GM19328 (cell line): ENCODE measurements around the gene SYCE3.
"Not testable (repeated sequence)": the region's sequence is repeated elsewhere in the genome, so short reads cannot be mapped to it uniquely, and the experiment has no call there.

Source experiments
- ATAC-seq: cut with Tn5 transposase; IDR thresholded peaks from one replicate; pipeline ENCODE4 v1.9.1; 2021; ENCODE audit warnings: mild to moderate bottlenecking, moderate library complexity; ENCODE audit not compliant: unreplicated experiment

Gene SYCE3, protein sequence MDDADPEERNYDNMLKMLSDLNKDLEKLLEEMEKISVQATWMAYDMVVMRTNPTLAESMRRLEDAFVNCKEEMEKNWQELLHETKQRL

DNA sequence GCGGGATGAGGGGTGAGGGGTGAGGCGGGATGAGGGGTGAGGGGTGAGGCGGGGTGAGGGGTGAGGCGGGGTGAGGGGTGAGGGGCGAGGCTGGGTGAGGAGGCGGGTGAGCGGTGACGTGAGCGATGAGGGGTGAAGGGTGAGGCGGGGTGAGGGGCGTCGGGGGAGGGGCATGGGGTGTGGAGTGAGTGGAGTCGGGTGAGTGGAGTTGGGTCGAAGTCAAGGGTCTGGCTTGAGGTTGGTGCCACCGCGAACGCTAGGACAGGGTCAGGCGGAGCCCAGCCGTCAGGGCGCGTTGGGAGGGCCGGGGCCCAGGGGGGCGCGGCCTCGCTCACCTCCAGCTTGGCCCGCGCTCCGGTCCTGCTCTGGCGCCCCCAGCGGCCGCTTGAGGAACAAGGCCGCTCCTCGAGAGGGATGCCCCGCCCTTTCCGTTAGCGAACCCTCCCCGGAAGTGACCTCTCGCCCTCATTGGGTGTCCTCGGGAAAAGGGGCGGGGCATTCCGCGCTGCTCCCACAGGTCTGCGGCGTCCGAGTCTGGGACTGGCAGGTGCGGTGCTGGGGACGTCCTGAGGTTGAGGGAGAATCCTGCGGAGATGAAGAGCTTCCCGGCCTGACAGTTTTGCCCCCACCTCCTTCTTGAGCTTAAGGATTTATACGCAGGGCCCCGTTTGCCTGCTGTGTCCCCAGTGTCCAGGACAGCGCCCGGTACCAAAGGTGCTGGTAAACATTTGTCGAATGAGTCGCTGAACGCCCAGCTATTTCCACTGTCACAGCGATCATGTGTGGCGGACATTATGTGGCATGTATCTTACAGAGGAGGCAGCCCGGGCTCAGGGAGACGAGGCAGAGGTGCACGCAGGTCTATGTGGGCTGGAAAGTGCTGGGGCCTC is at the start of gene SYCE3:
SYCE3 (minus strand) TSS at position 397 of the 890 bp plus-strand sequence. CDS start 6,514 bp downstream, outside the sequence.
- ATAC-seq = peak; percentile 88

DNA sequence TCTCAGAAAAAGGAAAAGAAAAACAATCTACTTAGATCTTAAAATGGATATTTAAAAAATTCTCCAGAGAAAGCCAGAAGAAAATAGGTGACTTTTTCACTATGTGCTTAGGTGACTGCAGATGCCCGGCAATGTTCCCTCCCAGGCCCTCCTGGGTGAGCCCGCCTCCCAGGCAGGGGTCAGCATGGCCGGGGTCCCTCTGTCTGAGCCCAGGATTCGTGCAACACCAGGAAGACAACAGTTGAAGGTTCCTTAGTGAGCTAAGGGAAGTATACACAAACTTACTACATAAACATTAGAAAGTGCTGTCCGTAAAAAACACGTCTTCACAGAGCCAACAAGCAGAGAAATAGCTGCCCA is 49.4 kb upstream of the SYCE3 start:
- ATAC-seq = no peak

DNA sequence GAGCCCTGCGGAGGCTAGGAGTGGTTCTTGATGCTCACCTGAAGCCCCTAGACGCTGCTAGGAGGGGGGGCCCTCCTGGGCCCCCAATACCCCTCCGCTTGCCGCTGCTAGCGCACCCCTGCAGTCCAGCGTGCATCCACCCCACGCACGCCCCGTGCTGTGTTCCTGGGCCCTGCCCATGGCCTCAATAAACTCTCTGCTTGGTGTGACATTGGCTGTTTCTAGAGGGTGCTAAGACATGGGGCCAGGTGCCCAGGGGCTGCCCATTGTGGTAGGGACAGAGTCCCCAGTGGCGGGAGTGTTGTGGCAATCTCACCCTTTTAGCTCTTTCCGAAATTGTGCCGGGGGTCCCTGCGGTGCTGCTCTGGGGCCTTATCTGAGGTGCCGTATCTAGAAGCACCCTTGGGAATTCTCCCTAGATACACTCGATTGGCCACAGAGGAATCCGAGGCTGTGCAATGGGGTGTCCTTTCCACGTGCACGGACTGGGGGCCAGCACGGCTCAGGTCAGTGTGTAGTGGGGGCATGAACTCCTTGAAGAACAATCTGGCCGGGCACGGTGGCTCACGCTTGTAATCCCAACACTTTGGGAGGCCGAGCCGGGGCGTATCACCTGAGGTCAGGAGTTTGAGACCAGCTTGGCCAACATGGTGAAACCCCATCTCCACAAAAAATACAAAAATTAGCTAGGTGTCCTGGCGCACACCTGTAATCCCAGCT is 48.8 kb upstream of the SYCE3 start:
- no peak for ATAC-seq

DNA sequence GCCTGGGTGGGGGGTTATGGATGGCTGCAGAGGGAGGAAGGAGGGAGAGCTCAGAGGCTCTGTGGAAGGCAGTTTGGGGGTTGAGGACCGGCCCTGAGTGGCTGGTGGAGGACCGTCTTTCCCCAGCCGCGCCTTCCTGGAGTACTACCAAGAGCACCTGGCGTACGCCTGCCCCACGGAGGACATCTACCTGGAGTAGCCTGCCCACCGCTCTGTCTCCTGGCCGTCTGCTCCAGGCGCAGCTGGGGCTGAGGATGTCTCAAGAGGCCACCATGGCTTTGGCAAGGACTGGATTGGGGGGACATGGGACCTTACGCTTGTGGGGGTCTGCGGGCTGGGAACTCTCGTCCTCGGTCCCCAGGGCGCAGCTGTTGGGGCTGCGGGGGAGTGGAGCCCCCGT is 47.9 kb upstream of the SYCE3 start:
- no peak for ATAC-seq

DNA sequence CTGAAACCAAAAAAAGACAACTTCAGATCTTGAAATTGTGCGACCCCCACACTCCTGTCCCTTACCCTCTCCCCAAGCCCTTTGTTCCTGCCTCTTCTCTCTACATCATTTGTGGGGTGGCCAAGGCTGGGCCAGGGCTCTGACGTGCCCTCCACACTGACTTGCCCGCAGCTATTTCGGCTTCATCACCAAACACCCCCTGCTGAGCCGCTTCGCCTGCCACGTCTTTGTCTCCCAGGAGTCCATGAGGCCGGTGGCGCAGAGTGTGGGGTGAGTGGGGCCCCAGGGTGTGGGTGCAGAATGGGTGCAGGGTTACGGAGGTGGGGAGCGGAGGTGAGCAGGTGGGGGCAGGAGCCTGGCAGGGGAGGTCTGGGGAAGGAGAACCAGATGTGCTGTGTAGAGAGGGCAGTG is 47.3 kb upstream of the SYCE3 start:
- no peak for ATAC-seq

DNA sequence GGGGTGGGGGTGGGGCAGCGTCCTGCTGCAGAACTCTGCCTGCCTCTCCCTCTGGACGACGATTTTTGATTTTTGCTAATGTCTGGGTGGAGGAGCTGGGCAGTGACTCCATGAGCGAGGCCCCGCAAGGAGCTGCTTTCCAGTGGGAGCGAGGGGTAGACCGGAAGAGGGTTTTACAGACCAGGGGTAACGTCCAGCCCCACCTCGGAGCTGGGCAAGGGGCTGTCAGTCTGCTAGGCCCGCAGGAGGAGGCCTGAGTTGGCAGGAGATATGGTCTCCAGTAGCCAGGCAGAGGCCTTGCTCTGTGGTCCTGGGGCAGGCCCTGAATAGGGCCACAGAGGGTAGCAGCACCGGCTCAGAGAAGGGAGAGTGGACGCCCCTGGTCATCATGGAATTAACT is 46.9 kb upstream of the SYCE3 start:
- no peak for ATAC-seq

DNA sequence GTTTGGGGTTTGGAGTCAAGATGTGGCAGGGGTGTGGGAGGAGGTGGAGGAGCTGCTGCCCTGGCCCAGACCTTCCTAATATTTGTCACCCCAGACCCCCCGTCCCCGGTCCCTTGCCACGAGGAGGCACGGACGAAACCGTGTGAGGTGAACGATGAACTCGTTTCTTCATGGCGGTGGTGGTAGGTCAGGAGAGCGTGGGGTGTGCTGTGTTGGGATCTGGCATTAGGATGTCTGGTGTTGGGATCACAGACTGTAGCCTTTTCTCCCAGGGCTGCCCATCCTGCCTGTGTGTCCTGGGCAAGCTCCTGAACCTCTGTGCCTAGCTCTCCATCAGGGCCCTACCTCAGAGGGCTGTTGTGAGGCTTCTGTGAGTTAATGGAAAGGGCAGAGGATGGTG is 46.3 kb upstream of the SYCE3 start:
- no peak for ATAC-seq

DNA sequence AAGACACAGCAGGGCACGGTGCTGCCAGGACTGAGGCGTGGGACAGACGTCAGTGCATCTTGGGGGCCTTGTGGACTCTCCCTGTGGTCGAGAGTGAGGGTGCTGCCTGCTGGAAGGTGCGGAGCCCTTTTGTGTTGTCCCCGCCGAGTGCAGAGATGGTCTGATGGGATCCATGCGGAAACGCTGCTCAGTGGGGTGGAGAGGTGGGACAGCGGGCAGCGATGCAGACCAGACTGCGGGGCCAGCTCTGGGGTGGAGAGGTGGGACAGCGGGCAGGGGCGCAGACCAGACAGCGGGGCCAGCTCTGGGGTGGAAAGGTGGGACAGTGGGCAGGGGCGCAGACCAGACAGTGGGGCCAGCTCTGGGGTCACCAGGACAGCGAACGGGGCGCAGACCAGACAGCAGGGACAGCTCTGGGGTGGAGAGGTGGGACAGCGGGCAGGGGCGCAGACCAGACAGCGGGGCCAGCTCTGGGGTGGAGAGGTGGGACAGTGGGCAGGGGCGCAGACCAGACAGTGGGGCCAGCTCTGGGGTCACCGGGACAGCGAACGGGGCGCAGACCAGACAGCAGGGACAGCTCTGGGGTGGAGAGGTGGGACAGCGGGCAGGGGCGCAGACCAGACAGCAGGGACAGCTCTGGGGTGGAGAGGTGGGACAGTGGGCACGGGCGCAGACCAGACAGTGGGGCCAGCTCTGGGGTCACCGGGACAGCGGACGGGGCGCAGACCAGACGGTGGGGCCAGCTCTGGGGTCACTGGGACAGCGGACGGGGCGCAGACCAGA is 45.5 kb upstream of the SYCE3 start:
- not testable (repeated sequence) for ATAC-seq

DNA sequence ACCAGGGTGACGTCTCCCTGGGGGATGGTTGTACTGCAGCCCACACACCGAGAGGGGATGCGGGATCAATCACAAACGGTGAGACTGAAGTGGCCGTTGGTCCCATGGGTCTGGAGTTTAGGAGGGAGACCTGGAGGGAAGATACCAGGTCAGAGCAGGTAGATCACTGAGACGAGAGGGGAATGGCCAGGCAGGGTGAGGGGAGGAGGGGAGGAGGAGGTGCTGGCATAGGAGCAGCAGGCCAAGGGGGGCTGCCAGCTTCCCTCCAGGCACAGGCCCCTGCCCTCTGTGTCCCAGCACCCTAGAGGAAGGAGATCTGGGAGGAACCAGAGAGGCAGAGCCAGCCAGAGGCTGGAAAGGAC is 44.9 kb upstream of the SYCE3 start:
- no peak for ATAC-seq

DNA sequence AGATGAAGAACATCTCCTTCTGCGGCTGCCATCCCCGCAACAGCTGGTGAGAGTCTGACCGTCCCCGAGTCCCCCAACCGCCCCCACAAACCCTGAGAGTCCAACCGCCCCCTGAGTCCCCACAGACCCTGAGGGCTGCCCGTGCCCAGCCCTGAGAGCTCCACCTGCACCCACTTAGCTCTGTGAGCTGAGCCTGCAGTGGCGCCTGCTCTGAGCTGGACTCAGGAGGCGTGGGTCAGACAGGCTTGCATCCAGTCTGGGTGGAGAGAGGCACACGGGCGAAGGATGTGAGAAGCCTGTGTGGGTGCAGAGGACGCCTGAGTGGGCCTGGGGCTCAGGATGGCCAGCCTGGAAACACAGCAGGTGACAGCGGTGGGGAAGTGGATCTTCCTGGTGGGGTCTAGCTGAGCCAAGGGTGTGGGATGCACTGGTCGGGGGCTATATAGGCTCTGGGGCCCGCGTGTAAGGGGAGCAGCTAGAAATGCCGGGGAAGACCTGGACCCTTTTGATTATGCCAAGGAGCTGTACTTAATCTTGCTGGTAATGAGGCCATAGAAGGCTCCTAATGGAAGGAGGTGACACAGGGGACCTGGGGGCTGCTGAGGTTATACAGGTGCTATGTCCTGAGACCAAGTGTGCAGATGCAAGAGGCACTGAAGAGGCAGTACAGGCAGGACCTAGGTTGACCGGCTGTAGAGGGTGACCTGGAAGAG is 44.4 kb upstream of the SYCE3 start:
- no peak for ATAC-seq

DNA sequence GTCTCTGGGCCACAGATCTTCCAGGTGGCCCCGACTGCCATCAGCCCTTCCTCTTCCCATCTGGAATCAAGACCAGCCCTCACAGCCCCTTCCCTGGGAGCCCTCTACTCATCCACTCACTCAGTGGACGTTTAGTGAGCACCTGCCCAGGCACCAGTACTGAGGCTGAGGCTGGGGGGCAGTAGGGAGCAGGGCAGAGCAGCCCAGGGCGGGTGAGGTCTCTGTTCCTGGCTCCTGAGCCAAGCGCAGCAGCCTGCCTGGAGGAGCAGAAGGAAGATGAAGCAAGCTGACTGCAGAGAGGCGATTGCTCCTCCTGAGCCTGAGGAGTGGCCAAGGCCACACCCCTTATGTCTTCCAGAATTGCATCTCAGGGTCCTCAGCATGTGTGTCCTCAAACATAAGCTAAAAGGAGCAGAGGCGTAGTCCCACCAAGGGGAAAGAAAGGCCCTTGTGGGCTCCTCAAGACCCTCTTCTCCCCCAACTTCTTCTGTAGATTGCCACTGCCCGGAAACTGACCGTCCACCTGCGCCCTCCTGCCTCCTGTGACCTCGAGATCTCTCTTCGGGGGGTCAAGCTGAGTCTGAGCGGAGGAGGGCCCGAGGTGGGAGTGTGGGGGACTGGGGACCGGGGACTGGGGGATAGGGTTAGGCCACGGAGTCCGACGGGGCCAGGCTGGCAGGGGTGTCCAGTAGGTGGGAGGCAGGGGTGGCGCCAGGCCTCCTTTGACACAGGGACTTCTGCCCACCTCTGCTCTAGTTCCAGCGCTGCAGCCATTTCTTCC is 43.6 kb upstream of the SYCE3 start:
- ATAC-seq = no peak

DNA sequence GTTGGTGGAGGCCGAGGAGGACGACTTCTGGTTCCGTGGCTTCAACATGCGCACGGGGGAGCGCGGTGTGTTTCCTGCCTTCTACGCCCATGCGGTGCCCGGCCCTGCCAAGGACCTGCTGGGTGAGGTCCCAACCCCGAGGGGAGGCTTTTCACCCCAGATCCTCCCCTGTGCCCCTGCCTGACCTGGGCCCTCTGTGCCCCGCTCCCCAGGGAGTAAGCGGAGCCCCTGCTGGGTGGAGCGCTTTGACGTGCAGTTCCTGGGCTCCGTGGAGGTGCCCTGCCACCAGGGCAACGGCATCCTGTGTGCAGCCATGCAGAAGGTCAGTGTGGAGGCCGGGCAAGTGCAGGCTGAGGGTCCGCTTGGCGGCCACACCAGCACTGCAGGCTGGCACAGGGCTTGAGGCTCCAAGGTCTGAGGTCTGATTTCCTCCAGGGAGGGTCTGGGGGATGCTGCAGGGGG is 42.9 kb upstream of the SYCE3 start:
- ATAC-seq = no peak

DNA sequence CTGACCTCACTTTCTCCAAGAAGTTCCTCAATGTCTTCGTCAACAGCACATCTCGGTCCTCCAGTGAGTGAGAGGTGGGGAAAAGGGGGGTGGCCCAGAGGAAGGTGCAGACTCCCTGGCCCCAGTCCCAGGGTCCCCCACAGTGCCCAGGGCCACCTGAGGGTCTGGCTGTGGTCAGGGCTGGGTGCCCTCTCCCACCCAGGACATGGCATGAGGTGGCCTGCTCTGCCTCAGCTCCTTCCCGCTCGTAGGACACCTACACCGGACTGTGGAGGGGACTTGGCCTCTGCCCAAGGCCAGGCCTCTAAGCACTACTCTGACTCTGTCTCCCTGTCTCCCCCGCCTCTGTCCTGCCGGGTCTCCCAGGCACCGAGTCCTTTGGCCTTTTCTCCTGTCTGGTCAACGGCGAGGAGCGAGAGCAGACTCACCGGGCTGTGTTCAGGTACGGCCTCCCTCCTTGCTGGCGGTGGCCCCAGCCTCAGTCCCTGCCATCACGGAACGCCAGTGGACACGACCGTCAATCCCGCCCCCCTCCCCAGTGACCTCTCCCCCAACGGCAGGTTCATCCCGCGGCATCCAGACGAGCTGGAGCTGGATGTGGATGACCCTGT is 42.4 kb upstream of the SYCE3 start:
- no peak for ATAC-seq

DNA sequence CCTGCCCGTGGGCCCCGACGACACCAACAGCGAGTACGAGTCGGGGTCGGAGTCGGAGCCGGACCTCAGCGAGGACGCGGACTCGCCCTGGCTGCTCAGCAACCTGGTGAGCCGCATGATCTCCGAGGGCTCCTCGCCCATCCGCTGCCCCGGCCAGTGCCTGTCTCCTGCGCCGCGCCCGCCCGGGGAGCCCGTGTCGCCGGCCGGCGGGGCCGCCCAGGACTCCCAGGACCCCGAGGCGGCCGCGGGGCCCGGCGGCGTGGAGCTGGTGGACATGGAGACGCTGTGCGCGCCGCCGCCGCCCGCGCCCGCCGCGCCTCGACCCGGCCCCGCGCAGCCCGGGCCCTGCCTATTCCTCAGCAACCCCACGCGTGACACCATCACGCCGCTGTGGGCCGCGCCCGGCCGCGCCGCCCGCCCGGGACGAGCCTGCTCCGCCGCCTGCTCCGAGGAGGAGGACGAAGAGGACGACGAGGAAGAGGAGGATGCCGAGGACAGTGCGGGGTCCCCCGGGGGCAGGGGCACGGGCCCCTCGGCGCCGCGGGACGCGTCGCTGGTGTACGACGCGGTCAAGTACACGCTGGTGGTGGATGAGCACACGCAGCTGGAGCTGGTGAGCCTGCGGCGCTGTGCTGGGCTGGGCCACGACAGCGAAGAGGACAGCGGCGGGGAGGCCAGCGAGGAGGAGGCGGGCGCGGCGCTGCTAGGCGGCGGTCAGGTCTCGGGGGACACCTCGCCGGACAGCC is 41.7 kb upstream of the SYCE3 start:
- ATAC-seq = no peak

DNA sequence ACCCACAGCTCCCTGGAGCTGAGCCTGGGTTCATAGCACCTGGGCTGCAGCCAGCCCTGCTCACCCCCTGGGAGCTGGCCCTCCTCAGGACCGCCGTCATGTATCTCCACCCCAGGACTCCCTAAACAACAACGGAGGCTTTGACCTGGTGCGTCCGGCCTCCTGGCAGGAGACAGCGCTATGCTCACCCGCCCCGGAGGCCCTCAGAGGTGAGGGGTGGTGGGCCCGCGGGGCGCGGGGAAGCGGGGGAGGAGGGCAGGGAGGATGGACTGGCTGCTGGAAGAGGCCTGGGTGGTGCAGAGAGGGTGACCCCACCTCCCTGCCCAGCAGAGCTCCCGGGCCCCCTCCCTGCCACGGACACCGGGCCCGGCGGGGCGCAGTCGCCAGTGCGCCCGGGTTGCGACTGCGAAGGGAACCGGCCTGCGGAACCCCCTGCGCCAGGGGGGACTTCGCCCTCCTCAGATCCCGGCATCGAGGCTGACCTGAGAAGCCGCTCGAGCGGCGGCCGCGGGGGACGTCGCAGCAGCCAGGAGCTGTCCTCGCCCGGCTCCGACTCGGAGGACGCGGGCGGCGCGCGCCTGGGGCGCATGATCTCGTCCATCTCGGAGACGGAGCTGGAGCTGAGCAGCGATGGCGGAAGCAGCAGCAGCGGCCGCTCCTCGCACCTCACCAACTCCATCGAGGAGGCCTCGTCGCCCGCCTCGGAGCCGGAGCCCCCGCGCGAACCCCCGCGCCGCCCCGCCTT is 41.0 kb upstream of the SYCE3 start:
- ATAC-seq = no peak

DNA sequence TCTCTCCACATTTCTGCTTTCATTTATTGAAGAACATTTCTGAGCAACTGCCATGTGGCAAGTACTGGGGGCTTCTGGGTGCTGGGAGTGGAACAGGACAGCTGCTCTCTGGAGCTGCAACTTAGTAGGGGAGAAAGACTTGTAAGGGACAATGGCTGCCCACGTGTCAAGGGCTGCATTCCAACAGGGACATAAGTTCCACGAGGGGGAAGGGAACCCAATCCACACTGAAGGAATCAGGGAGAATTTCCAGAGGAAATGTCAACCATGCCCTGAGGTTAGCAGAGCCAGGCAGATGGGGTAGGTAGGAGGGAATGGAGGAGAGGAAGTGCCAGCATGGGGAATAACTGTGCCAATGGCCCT is 39.6 kb upstream of the SYCE3 start:
- no peak for ATAC-seq

DNA sequence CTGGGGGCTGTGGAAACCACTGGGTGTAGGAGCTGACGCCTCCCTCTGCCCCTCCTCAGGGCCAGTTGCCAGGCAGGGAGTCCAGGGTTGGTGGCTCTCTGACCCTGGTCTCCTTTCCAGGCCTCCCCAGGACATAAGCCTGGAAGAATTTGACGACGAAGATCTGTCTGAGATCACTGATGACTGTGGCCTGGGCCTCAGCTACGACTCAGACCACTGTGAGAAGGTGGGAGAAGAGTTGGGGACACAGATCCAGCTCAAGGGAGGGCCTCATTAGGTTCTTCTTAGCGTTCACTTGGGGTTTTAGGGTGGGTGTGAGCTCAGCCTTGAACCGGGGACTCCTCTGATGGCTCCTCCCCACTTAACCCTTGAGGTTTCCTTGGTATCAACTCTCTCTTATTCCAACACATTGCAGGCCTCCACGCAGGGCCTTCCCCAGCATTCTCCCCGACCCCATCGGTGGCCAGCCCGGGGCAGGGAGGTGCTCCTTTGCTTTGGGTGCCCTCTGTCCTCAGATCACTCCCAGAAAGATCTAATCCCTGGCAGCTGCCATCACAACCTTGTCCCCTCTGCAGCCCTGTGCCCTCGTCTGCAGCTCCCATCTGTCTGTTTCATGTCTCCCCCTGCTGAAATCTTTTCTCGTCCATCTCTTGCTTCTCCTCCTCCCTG is 39.1 kb upstream of the SYCE3 start:
- ATAC-seq = no peak
